Posterior vena cava (tissue), 2 donors: ENCODE results near the gene LMNA. TPM values are rescaled to one million over a fixed set of nuclear protein-coding genes. Genes with fewer than 3 reads are reported as not detected.
"Not testable (repeated sequence)": the region's sequence is repeated elsewhere in the genome, so short reads cannot be mapped to it uniquely, and the experiment has no call there.

Experiments
- DNase-seq: peaks from one replicate; pipeline ENCODE4 v3.0.0-alpha.2; 2020; ENCODE audit warnings: low spot score
- intact Hi-C, 2 donors: fragments of 100-400 bp; cut with DNase I; formaldehyde crosslinking; loops; one replicate each; pipeline versions ENCODE4 v1.14.1 to v1.14.2; 2022 to 2023
- total RNA-seq, 2 donors: library from RNA; stranded (reverse); fragmentation: NEBNext Ultra II Directional; extraction: Animal tissue kit (Norgen Biotek cat#: 25700); gene quantifications; one replicate each; pipeline ENCODE4 v1.2.1, GENCODE V29; 2021
- donor health status: DM: yes; HTN: yes; CAD: no.
- donor health status: DM: yes; HTN: yes; CAD: no.

The LMNA gene
- total RNA-seq, 2 donors from 2014 or later = 500 to 599 TPM

- intact Hi-C loops = no loop called here
- DNase-seq = peak; percentile 25
Measured at GRCh38 chr1:156177919-156178654, 63.6 kb downstream of the LMNA start.

DNA sequence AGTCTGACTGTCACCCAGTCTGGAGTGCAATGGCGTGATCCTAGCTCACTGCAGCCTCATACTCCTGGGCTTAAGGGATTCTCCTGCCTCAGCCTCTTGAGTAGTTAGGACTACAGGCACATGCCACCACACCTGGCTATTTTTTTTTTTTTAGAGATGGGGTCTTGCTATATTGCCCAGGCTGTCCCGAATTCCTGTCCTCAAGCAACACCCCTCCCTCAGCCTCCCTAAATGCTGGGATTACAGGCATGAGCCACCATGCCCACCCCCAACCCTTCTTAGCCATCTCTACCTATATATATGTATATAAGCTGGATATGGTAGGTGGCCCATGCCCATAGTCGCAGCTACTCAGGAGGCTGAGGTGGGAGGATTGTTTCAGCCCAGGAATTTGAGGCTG is 66.0 kb downstream of the LMNA start:
- DNase-seq = peak; percentile 20
- intact Hi-C loops = no loop called here

GRCh38 chr1:156181391-156181924 is 66.9 kb downstream of the LMNA start:
- intact Hi-C loops = not testable (repeated sequence)
- DNase-seq = peak; percentile 40

GRCh38 chr1:156182010-156182779 is 67.7 kb downstream of the LMNA start:
- peak; percentile 15 for DNase-seq

GRCh38 chr1:156186347-156187177 is 72.1 kb downstream of the LMNA start:
- intact Hi-C loops = not testable (repeated sequence)

More at GRCh38 chr1:156182010-156182779, 67.7 kb downstream of the LMNA start:
- intact Hi-C loops = not testable (repeated sequence)

More at GRCh38 chr1:156186347-156187177, 72.1 kb downstream of the LMNA start:
- not testable (repeated sequence) for DNase-seq

Other genes with a start within 250 kb of the LMNA start
- gene RIT1, start 203.4 kb upstream of the LMNA start, total RNA-seq = 10 to 100 TPM; 34.1 to 36.2 TPM
- gene KHDC4, start 180.3 kb upstream of the LMNA start, total RNA-seq = 10 to 100 TPM; 28.6 to 28.8 TPM
- not detected for gene RXFP4, start 173.1 kb upstream of the LMNA start, total RNA-seq
- gene ARHGEF2, start 136.2 kb upstream of the LMNA start, total RNA-seq = 100 to 1,000 TPM; 138 to 161 TPM
- gene SSR2, start 93.8 kb upstream of the LMNA start, total RNA-seq = 100 to 1,000 TPM; 147 to 173 TPM
- gene UBQLN4, start 60.9 kb upstream of the LMNA start, total RNA-seq = 10 to 100 TPM; 18.0 to 29.1 TPM
- 10 to 100 TPM; 34.7 to 38.4 TPM for gene LAMTOR2, start 59.9 kb upstream of the LMNA start, total RNA-seq
- not detected for gene RAB25, start 53.6 kb upstream of the LMNA start, total RNA-seq
- under 1 TPM; 0.23 to 0.76 TPM for gene MEX3A, start 32.2 kb upstream of the LMNA start, total RNA-seq
- gene SEMA4A, start 38.9 kb downstream of the LMNA start, total RNA-seq = 1 to 10 TPM; 5.8 to 8.0 TPM
- 10 to 100 TPM; 16.1 to 21.2 TPM for gene SLC25A44, start 79.4 kb downstream of the LMNA start, total RNA-seq
- 10 to 100 TPM; 31.8 to 34.6 TPM for gene PMF1, start 98.3 kb downstream of the LMNA start, total RNA-seq
- under 1 TPM in 1 of 2 donors, not detected in 1; 0.71 TPM for gene BGLAP, start 127.5 kb downstream of the LMNA start, total RNA-seq
- 1 to 10 TPM in 1 of 2 donors, under 1 TPM in 1; 0.43 to 1.9 TPM for gene PAQR6, start 133.3 kb downstream of the LMNA start, total RNA-seq
- 10 to 100 TPM; 44.0 to 50.9 TPM for gene SMG5, start 168.1 kb downstream of the LMNA start, total RNA-seq
- 1 to 10 TPM; 1.6 to 2.7 TPM for gene TMEM79, start 169.6 kb downstream of the LMNA start, total RNA-seq
- gene GLMP, start 181.0 kb downstream of the LMNA start, total RNA-seq = 10 to 100 TPM; 34.2 to 51.5 TPM
- not detected for gene VHLL, start 184.6 kb downstream of the LMNA start, total RNA-seq
- 100 to 1,000 TPM; 124 to 133 TPM for gene CCT3, start 223.6 kb downstream of the LMNA start, total RNA-seq
- gene TSACC, start 223.8 kb downstream of the LMNA start, total RNA-seq = not detected